T-helper 9 cell (primary cell): Measurements from ENCODE around the gene ZFYVE21.

Source experiments
- DNase-seq: peaks from one replicate; pipeline ENCODE4 v3.0.0-alpha.2; 2020

The ZFYVE21 gene

DNA sequence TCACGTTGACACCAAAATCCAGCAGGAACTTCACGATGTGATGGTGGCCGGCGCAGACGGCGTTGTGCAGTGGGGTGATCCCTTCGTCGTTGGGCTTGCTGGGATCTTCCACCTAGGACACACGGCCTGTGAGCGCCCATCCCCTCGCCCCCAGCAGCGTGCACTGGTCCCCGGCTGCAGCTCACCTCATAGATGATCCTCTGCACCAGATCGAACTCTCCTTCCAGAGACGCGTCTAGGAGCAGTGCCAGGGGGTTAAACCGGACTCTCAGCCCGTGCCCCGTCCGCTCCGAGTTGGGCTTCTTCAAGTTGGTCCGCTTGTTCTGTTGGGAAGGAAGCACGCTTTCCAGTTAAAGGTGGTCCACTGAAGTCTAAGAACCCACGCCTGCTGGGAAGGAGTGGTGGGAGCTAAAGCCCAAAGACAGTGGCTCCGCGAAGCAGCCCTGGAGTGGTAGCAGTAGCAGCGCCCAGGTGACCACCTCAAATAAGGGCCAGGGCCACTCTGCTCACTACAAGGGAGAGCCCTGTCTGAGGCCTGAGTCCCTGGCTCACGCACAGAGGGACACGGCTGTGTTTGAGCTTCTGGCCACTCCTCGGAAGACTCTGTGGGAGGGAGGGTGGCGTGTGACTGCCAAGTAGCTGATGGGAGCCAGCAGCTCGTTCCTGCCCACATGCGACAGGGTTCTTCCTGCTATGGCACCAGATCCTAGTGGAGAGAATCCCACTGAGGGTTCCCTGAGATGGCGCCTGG lies 23.3 kb downstream of the ZFYVE21 start:
- DNase-seq = no peak

DNA sequence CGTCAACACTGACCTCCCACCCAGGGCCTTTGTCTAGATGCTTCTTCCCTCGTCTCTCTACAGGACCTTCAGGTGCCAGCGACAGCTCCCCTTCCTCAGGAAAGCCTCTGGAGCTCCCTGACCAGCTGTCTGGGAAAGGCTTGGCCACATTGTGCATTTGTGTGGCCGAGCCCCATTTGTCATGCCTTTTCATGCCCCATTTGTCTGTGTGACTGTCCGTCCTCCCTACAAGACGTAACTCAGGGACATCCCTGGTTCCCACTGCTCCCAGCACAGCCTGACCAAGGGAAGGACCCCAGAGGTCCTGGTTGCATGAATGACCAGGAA lies 23.8 kb downstream of the ZFYVE21 start:
- no peak for DNase-seq

- no peak for DNase-seq
Measured at GRCh38 chr14:103739793-103740501, 24.3 kb downstream of the ZFYVE21 start.

GRCh38 chr14:103740991-103741689 lies 25.5 kb downstream of the ZFYVE21 start:
- no peak for DNase-seq

DNA sequence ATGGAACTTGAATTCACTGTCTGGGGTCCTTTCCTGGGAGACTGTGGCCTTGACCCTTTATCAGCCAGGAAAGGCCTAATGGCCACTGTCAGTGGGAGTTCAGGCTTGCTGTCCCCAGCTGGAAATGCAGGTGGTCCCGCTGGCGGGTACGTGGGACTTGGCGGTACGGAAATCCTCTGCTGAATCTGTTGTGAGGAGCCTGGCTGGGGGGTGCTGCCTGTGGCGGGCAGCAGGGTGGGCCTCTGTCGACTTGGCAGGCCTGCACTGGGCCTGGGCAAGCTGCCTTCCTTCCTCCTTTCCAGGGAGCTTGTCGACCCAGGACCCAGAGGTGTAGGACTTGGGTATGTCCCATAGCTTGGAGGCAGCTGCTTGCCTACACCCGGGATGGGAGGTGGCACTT lies 26.3 kb downstream of the ZFYVE21 start:
- no peak for DNase-seq

- DNase-seq = no peak
Measured at GRCh38 chr14:103742499-103743255, 27.1 kb downstream of the ZFYVE21 start.

DNA sequence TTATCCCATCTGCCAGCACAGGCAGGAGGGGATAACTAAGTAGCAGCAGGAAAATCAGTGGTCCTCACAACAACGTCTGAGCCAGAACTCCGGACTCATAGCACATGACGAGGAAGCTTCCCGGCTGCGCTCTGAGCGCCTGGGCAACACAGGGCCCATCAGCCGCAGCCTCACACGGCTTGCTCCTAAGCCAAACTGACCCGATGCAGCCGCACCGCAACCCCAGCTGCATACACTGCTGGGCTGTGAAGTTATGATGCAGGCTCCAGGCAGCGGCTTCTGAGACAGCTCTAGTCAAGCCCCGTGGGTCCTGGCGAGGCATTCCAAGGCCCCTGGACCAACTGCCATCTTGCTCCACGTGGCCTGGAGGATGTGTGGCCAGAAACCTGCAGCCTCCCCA lies 28.1 kb downstream of the ZFYVE21 start:
- DNase-seq = no peak

GRCh38 chr14:103744621-103745395 lies 29.2 kb downstream of the ZFYVE21 start:
- no peak for DNase-seq

GRCh38 chr14:103745424-103745823 lies 29.8 kb downstream of the ZFYVE21 start:
- DNase-seq = no peak

- DNase-seq = no peak
Measured at GRCh38 chr14:103746701-103747100, 31.1 kb downstream of the ZFYVE21 start.

DNA sequence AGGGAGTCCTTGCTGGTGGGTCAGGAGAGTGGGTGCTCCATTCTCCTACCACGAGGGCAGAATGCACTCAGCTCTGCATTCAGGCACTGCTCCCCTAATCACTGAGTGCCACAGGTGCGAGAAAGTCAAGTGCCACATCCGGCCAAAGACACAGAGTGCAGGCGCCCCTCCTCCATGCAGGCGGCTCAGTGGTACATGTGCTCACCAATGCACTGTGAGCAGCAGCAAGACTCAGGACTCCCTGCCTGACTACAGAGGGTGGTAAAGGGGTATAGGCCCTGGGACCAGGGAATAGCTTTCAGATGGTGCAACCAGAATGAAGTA lies 32.9 kb downstream of the ZFYVE21 start:
- no peak for DNase-seq

DNA sequence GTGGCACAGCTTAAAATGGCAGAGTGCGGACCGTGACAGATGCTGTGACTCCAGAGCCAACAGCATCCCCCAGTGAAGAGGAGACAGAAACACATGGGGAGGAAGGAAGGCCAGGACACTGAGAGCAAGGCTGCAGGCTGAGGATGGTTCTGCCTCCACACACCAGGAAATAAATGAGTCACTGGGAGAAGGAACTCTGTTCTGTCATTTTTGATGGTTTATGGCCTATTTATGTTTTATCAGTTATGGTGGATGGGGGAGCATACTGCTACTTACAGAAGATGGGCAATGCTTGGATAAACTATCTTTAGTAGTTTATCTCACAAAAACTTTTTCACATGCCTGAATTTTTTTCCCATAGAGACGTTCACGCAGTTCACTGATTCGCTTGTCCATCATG lies 33.8 kb downstream of the ZFYVE21 start:
- DNase-seq = no peak

DNA sequence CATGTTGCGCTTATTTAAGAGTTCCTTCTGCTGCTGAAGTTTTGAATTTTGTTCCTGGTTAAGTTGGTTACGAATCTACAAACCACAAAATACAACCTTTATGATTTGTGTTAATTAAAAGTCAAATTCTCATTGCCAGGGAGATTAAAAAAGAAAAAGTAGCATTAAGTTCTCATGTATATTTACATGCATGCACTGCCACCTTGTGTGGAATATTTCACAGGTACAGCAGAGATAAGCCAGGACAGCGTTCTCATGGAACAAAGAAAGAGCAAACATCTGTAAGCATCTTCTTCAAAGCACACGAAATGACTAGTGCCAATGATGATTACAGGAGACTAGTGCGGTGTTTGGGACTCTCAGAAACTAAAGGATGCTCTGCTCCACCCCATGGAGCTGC lies 34.2 kb downstream of the ZFYVE21 start:
- DNase-seq = no peak

- no peak for DNase-seq
Measured at GRCh38 chr14:103753774-103754173, 38.2 kb downstream of the ZFYVE21 start.

GRCh38 chr14:103755060-103755459 lies 39.5 kb downstream of the ZFYVE21 start:
- no peak for DNase-seq

DNA sequence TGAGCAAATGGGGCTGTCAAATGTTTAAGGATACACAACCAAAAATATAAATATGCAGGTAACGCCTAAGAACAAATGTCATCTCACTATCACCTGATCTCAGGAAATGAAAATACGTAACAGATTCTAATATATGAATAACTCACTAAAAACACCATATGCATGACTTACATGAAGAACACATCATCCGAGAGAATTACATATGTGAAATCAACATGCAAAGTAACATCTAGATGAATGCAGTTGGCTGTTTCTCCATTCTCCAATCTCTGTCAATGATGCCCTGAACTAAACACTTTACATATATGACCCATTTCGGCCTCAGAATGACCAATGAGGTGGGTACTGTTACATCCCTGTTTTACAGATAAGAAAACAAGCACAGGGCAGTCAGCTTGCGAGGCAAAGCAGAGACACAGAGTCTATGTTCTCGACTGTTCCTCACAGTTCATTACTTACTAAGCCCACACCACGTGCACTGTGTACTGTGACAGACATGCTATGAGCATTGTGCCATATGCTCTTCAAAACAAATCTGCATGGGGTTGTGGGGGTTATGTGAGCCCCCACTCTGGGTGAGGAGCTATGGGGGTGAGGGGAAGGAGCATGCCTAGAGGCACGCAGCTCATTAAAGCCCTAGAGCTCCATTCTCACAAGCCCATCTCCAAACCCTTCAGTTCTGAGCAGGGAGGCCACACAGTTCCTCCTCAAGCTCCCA lies 42.6 kb downstream of the ZFYVE21 start:
- no peak for DNase-seq

DNA sequence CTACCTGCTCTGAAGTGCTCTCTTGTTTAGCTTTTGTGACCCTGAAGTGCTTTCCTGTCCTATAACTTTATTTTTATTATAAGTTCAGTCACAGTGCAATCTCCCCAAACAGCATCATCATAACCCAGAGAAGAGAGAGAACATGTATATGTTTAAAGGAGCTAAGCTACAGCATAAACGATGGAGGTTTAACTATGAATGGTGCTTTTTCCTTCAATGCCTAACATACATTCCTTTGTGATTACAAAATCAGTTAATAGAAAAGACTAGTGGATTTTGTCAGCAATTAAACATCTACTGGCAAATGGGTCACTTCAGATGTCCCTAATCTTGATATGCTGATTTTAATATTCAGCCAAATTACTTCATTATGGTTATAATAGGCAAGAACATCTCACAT lies 46.4 kb downstream of the ZFYVE21 start:
- DNase-seq = no peak

DNA sequence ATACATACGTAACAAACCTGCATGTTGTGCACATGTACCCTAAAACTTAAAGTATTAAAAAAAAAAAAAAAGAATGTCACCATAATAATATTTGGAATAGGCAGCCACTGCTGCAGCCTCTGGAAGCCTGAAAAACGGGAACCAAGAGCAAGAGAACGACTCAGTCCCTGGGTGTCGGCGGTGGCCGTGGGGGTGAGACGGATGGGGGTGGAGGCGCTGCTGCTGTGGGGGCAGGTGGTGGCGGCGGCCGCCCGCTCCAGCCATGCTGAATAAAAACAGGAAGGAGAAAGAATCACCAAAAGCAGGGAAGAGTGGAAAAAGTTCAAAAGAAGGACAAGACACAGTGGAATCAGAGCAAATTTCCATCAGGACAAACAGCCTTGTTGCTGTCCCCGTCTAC lies 46.9 kb downstream of the ZFYVE21 start:
- DNase-seq = no peak

DNA sequence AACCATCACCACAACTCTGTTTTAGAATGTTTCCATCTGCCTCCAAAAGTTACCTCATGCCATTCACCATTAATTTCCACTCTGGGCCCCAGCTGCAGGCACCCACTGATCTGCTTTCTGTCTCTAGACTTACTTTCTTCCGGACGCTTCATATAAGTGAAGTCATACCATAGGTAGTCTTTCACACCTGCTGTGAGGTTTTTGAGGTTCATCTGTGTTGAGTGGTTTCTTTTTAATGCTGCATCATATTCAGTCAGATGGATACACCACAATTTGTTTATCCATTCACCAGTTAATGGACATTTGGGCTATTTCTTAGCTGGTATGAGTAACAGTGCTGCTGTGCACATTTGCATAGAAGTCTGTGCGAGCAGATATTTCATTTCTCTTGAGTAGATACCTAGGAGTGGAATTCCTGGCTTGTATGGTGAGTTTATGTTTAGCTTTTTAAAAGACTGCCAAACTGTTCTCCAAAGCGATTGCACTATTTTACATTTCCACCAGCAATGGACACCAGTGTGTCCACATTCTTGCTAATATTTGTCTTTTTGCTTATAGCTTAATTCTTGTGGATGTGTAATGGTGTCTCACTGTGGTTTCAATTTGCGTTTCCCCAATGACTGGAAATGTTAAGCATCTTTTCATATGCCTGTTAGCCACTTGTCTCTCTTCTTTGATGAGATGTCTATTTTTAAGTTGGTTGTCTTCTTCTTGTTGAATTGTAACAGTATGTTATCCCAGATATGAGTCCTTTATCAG lies 48.3 kb downstream of the ZFYVE21 start:
- DNase-seq = no peak

DNA sequence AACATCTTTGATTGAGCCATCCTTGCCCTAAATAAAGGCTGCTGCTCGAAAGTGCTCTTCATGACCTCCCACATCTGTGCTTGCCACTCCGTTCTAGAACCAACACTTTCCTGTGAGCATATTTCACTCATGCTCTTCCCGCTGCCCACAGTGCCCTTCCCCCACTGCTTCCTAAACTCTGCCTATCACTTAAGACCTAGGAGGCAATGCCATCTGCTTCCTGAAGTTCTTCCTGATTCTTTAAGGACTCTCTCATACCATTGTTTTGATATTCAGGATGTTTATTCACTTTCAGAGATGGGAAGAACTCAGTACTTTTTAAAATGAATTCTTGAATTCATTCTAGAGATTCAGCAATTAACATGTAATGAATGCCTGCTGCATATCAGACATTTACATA lies 49.9 kb downstream of the ZFYVE21 start:
- DNase-seq = no peak

GRCh38 chr14:103767336-103767894 lies 51.8 kb downstream of the ZFYVE21 start:
- DNase-seq = no peak
